ENCODE data around the gene PCNX2. TPM values are rescaled to one million over a fixed set of nuclear protein-coding genes. Genes with fewer than 3 reads are reported as not detected.

PCNX2 gene
- total RNA-seq, 1 donor from 2014 or later, result 25.5 TPM

GRCh38 chr1:232980355-232980978 is 315.1 kb downstream of the PCNX2 start:
- Mint-ChIP-seq H3K4me1 (ENCODE audit: low read depth, unreplicated experiment) (peaks cover 15% of the 10 kb centered on the region), H3K27ac (ENCODE audit: unreplicated experiment) (no peak overlapping the region), H3K27me3 (ENCODE audit: low read depth, unreplicated experiment) (no peaks in the 10 kb centered on the region), H3K4me3 (ENCODE audit: unreplicated experiment) (no peak overlapping the region), H3K36me3 (ENCODE audit: low read depth, unreplicated experiment) (peaks cover 24% of the 10 kb centered on the region), H3K9me3 (ENCODE audit: unreplicated experiment) (no peaks in the 10 kb centered on the region)
- Histone ChIP-seq H2AFZ (ENCODE audit: low read depth, low read length) (no peak overlapping the region), H3K4me2 (ENCODE audit: low read length) (no peak overlapping the region), H4K20me1 (ENCODE audit: insufficient read depth, low read length) (no peaks in the 10 kb centered on the region), H3K4me1 (ENCODE audit: insufficient read depth, low read length) (peaks cover 14% of the 10 kb centered on the region), H3K36me3 (ENCODE audit: insufficient read depth, low read length) (peaks cover 6% of the 10 kb centered on the region), H3K27ac (ENCODE audit: low read depth, low read length) (no peak overlapping the region), H3K27me3 (ENCODE audit: insufficient read depth, low read length) (no peaks in the 10 kb centered on the region), H3K9me3 (ENCODE audit: insufficient read depth, low read depth, low read length) (no peaks in the 10 kb centered on the region), H3K4me3 (ENCODE audit: insufficient read depth, low read depth, low read length) (no peak overlapping the region), H3K79me2 (ENCODE audit: insufficient read depth, low read length) (no peaks in the 10 kb centered on the region), H3K9ac (ENCODE audit: low read length) (no peak overlapping the region)
- FAIRE-seq, result peak; percentile 9
- TF ChIP-seq EZH2 (IDR thresholded peaks at IDR 0.05; ENCODE audit: insufficient read depth, low read length) (no peak), CTCF (IDR thresholded peaks at IDR 0.05; ENCODE audit: insufficient read depth, low read depth, low read length) (no peak)
- DNase-seq (ENCODE audit: low read depth), result peak; percentile 53

- no peaks in the 10 kb centered on the region for H3K9me3 ChIP-seq (ENCODE audit: insufficient read depth, low read depth, low read length)
- no peak overlapping the region for H3K4me2 ChIP-seq (ENCODE audit: low read length)
- no peak overlapping the region for H3K9ac ChIP-seq (ENCODE audit: low read length)
- no peaks in the 10 kb centered on the region for H4K20me1 ChIP-seq (ENCODE audit: insufficient read depth, low read length)
- Mint-ChIP-seq H3K4me1 (ENCODE audit: low read depth, unreplicated experiment) (peaks cover 19% of the 10 kb centered on the region), H3K27ac (ENCODE audit: unreplicated experiment) (no peak overlapping the region), H3K4me3 (ENCODE audit: unreplicated experiment) (no peak overlapping the region), H3K36me3 (ENCODE audit: low read depth, unreplicated experiment) (peaks cover 26% of the 10 kb centered on the region), H3K27me3 (ENCODE audit: low read depth, unreplicated experiment) (no peaks in the 10 kb centered on the region), H3K9me3 (ENCODE audit: unreplicated experiment) (no peaks in the 10 kb centered on the region)
- FAIRE-seq (no peak), DNase-seq (ENCODE audit: low read depth) (no peak)
- no peaks in the 10 kb centered on the region for H3K79me2 ChIP-seq (ENCODE audit: insufficient read depth, low read length)
- TF ChIP-seq EZH2 (IDR thresholded peaks at IDR 0.05; ENCODE audit: insufficient read depth, low read length) (no peak), CTCF (IDR thresholded peaks at IDR 0.05; ENCODE audit: insufficient read depth, low read depth, low read length) (no peak)
- H3K27me3 ChIP-seq (ENCODE audit: insufficient read depth, low read length), result no peaks in the 10 kb centered on the region
- H3K4me1 ChIP-seq (ENCODE audit: insufficient read depth, low read length), result peaks cover 18% of the 10 kb centered on the region
- H3K27ac ChIP-seq (ENCODE audit: low read depth, low read length), result no peak overlapping the region
- peaks cover 3% of the 10 kb centered on the region for H3K36me3 ChIP-seq (ENCODE audit: insufficient read depth, low read length)
- no peak overlapping the region for H3K4me3 ChIP-seq (ENCODE audit: insufficient read depth, low read depth, low read length)
- no peak overlapping the region for H2AFZ ChIP-seq (ENCODE audit: low read depth, low read length)
Measured at GRCh38 chr1:232979558-232979957, 316.0 kb downstream of the PCNX2 start.

- Mint-ChIP-seq H3K9me3 (ENCODE audit: unreplicated experiment) (no peaks in the 10 kb centered on the region), H3K27ac (ENCODE audit: unreplicated experiment) (no peak overlapping the region), H3K4me3 (ENCODE audit: unreplicated experiment) (no peak overlapping the region), H3K36me3 (ENCODE audit: low read depth, unreplicated experiment) (peaks cover 32% of the 10 kb centered on the region), H3K4me1 (ENCODE audit: low read depth, unreplicated experiment) (peaks cover 19% of the 10 kb centered on the region), H3K27me3 (ENCODE audit: low read depth, unreplicated experiment) (no peaks in the 10 kb centered on the region)
- peak; percentile 26 for DNase-seq (ENCODE audit: low read depth)
- H3K4me1 ChIP-seq (ENCODE audit: insufficient read depth, low read length), result peaks cover 18% of the 10 kb centered on the region
- no peaks in the 10 kb centered on the region for H3K79me2 ChIP-seq (ENCODE audit: insufficient read depth, low read length)
- no peak overlapping the region for H3K4me3 ChIP-seq (ENCODE audit: insufficient read depth, low read depth, low read length)
- no peak overlapping the region for H3K27ac ChIP-seq (ENCODE audit: low read depth, low read length)
- peaks cover 2% of the 10 kb centered on the region for H3K36me3 ChIP-seq (ENCODE audit: insufficient read depth, low read length)
- no peak for FAIRE-seq
- H2AFZ ChIP-seq (ENCODE audit: low read depth, low read length), result no peak overlapping the region
- H3K27me3 ChIP-seq (ENCODE audit: insufficient read depth, low read length), result no peaks in the 10 kb centered on the region
- H3K9ac ChIP-seq (ENCODE audit: low read length), result no peak overlapping the region
- H3K4me2 ChIP-seq (ENCODE audit: low read length), result no peak overlapping the region
- no peak for TF ChIP-seq CTCF (IDR thresholded peaks at IDR 0.05; ENCODE audit: insufficient read depth, low read depth, low read length)
- TF ChIP-seq EZH2 (IDR thresholded peaks at IDR 0.05; ENCODE audit: insufficient read depth, low read length), result no peak
- H3K9me3 ChIP-seq (ENCODE audit: insufficient read depth, low read depth, low read length), result peaks cover 3% of the 10 kb centered on the region
- no peaks in the 10 kb centered on the region for H4K20me1 ChIP-seq (ENCODE audit: insufficient read depth, low read length)
Measured at GRCh38 chr1:232978815-232979214, 316.7 kb downstream of the PCNX2 start.

All from astrocyte (in vitro differentiated cells and primary cell).